ENCODE data around the gene MEF2D. TPM values are rescaled to one million over a fixed set of nuclear protein-coding genes. Genes with fewer than 3 reads are reported as not detected.

MEF2D gene
- total RNA-seq, 1 experiment from 2014 or later, result 54.1 TPM

DNA sequence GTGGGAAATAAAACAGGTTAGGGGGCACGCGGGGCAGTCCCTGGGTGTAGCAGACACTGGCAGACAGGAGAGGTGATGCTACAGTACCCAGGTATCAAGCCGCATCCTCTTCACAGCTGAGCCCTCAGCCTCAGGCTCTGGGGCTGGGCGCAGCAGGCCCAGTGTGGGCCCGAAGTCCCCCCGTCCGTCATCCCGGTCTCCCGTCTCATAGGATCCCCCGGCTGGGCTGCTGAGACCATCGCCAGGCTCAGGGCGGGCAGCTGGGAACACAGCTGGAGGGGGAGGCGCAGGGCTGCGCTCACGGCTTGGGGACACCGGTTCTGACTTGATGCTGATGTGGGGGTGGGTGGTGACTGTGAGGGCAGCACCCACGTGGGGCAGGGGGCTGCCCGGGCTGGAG is 32.7 kb downstream of the MEF2D start:
- DNase-seq, result no peak
- no peak overlapping the region for H3K4me3 Mint-ChIP-seq (ENCODE audit: low read depth, unreplicated experiment)
- no TSS peak for BruUV-seq (replicated peaks)
- peaks cover 66% of the 10 kb centered on the region for H3K36me3 Mint-ChIP-seq (ENCODE audit: insufficient read depth, unreplicated experiment)
- TF ChIP-seq, protein P1, sequence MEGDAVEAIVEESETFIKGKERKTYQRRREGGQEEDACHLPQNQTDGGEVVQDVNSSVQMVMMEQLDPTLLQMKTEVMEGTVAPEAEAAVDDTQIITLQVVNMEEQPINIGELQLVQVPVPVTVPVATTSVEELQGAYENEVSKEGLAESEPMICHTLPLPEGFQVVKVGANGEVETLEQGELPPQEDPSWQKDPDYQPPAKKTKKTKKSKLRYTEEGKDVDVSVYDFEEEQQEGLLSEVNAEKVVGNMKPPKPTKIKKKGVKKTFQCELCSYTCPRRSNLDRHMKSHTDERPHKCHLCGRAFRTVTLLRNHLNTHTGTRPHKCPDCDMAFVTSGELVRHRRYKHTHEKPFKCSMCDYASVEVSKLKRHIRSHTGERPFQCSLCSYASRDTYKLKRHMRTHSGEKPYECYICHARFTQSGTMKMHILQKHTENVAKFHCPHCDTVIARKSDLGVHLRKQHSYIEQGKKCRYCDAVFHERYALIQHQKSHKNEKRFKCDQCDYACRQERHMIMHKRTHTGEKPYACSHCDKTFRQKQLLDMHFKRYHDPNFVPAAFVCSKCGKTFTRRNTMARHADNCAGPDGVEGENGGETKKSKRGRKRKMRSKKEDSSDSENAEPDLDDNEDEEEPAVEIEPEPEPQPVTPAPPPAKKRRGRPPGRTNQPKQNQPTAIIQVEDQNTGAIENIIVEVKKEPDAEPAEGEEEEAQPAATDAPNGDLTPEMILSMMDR (IDR thresholded peaks at IDR 0.05; ENCODE audit: unreplicated experiment), result no peak
- CTCF ChIA-PET, result interaction anchor here (2.0 kb wide), 1 partner anchor 11 kb away, joined by 5 read pairs; no protein-coding TSS in a partner anchor
- peak overlapping the region; percentile 75 for H3K27ac Mint-ChIP-seq (ENCODE audit: unreplicated experiment)
- H3K9me3 Mint-ChIP-seq (ENCODE audit: low read depth, unreplicated experiment), result no peaks in the 10 kb centered on the region
- H3K4me1 Mint-ChIP-seq (ENCODE audit: low read depth, unreplicated experiment), result peaks cover 43% of the 10 kb centered on the region
- intact Hi-C loops (cut with micrococcal nuclease; ENCODE audit: unreplicated experiment), result no loop called here
- no peaks in the 10 kb centered on the region for H3K27me3 Mint-ChIP-seq (ENCODE audit: unreplicated experiment)

DNA sequence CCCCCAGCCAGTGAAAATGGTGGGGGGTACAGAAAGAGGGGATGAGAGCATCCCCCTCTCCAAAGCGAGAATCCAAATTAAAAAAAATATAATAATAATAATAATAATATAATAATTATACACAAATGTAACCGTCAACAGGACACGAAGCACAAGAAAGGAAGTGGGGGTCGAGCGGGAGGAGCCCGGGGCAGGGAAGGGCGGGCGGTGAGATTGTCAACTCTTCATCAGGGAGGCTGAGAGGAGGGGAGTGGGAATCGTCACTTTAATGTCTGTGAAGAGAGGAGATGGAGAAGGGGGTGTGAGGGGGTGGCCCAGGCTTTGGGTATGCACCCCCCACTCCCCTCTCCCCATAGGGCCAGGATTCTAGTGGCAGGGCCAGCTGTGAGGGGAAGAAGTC is 33.2 kb downstream of the MEF2D start:
- Mint-ChIP-seq H3K9me3 (ENCODE audit: low read depth, unreplicated experiment) (no peaks in the 10 kb centered on the region), H3K4me3 (ENCODE audit: low read depth, unreplicated experiment) (no peak overlapping the region), H3K27me3 (ENCODE audit: unreplicated experiment) (no peaks in the 10 kb centered on the region), H3K4me1 (ENCODE audit: low read depth, unreplicated experiment) (peaks cover 38% of the 10 kb centered on the region), H3K36me3 (ENCODE audit: insufficient read depth, unreplicated experiment) (peaks cover 64% of the 10 kb centered on the region), H3K27ac (ENCODE audit: unreplicated experiment) (peak overlapping the region; percentile 42)
- TF ChIP-seq, protein P1 (IDR thresholded peaks at IDR 0.05; ENCODE audit: unreplicated experiment), result no peak
- DNase-seq, result no peak
- CTCF ChIA-PET, result no interaction called here
- intact Hi-C loops (cut with micrococcal nuclease; ENCODE audit: unreplicated experiment), result no loop called here
- no TSS peak for BruUV-seq (replicated peaks)

DNA sequence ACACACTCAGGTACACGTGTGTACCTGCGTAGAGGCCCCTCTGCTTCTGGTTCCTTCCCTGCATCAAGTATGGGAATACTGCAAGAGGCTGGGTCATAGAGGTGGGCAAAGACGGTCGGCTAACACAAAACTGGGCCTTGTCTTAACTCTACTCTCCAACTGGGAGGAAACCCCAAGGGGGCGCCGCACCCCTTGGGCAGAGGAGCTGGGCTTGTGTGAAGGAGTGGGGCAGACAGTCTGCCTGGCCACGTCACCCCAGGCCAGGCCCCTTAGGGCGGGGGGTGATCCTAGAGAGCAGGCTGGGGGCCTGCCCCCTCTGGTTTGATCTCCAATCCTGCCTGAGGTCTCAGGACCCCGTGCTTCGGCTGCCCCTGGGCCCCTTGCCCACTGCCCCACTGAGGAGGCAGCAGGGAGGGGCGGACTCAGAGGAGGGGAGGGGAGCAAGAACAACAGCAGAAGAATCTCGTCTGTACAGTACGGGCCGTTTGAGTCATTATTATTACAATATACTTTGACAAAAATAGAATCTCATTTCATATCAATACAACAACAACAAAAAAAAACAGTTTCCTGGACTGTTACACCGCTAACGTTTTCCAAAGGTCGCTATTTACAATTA is 34.7 kb downstream of the MEF2D start:
- Mint-ChIP-seq H3K4me1 (ENCODE audit: low read depth, unreplicated experiment) (peaks cover 32% of the 10 kb centered on the region), H3K36me3 (ENCODE audit: insufficient read depth, unreplicated experiment) (peaks cover 49% of the 10 kb centered on the region), H3K27ac (ENCODE audit: unreplicated experiment) (no peak overlapping the region), H3K4me3 (ENCODE audit: low read depth, unreplicated experiment) (no peak overlapping the region), H3K9me3 (ENCODE audit: low read depth, unreplicated experiment) (no peaks in the 10 kb centered on the region), H3K27me3 (ENCODE audit: unreplicated experiment) (no peaks in the 10 kb centered on the region)
- DNase-seq, result peak; percentile 20
- no TSS peak for BruUV-seq (replicated peaks)
- CTCF ChIA-PET, result interaction anchor here (0.6 to 1.1 kb wide), 3 partner anchors 9 to 35 kb away, joined by 3 to 4 read pairs (median 4); partner anchors contain the start of gene MEF2D
- TF ChIP-seq, protein P1 (IDR thresholded peaks at IDR 0.05; ENCODE audit: unreplicated experiment), result no peak
- intact Hi-C loops (cut with micrococcal nuclease; ENCODE audit: unreplicated experiment), result no loop called here

DNA sequence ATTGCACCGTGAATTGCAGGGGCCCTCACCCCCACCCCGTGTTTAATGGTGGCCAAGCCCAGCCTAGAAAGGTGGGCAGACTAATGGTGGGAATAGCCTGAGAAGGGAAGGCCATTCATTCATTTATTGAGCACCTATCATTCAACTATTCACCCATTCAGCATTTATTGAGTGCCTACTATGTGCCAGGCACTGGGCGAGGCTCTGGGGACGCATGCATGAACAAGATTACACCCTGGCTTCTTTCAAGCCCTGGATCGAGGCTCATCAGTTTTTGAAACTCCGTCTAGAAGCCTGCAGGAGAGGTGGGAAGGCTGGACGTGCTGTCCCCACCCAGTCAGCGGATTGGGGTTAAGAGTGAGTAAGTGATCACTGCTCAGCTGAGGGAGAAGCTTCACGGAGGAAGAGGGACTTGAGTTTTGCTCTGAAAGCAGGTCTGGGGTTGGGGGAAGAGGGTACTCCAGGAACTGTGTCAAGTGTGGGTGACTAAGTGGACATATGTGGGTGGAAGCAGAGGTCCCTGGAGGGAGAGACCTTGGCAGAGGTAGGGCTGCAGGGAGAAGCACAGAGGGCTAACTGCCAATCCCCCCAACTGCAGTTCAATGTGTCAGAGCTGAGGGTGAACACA is 35.6 kb downstream of the MEF2D start:
- Mint-ChIP-seq H3K27me3 (ENCODE audit: unreplicated experiment) (no peaks in the 10 kb centered on the region), H3K36me3 (ENCODE audit: insufficient read depth, unreplicated experiment) (peaks cover 46% of the 10 kb centered on the region), H3K4me3 (ENCODE audit: low read depth, unreplicated experiment) (no peak overlapping the region), H3K4me1 (ENCODE audit: low read depth, unreplicated experiment) (peaks cover 37% of the 10 kb centered on the region), H3K27ac (ENCODE audit: unreplicated experiment) (no peak overlapping the region), H3K9me3 (ENCODE audit: low read depth, unreplicated experiment) (no peaks in the 10 kb centered on the region)
- BruUV-seq (replicated peaks), result no TSS peak
- CTCF ChIA-PET, result interaction anchor here (1.1 kb wide), 1 partner anchor 36 kb away, joined by 4 read pairs; no protein-coding TSS in a partner anchor
- TF ChIP-seq, protein P1 (IDR thresholded peaks at IDR 0.05; ENCODE audit: unreplicated experiment), result no peak
- DNase-seq, result no peak
- intact Hi-C loops (cut with micrococcal nuclease; ENCODE audit: unreplicated experiment), result no loop called here
